Fibroblast of pulmonary artery (primary cell): ENCODE results near the gene RHBDL1.

Experiments used
- DNase-seq: peaks from one replicate; pipeline ENCODE4 v3.0.0-alpha.2; 2010; ENCODE audit warnings: low read depth
- H3K4me3 ChIP-seq: replicated peaks from 2 replicates; pipeline ENCODE4 v1.5.1; 2011; ENCODE audit warnings: low read depth, mild to moderate bottlenecking, control low read depth, low read length, moderate library complexity
- TF ChIP-seq, protein P1 (sequence below): IDR thresholded peaks from 2 replicates; pipeline ENCODE4 v1.5.1; 2011; ENCODE audit warnings: mild to moderate bottlenecking, control low read depth, low read length, inconsistent platforms; ENCODE audit errors: missing control alignments

The RHBDL1 gene

DNA sequence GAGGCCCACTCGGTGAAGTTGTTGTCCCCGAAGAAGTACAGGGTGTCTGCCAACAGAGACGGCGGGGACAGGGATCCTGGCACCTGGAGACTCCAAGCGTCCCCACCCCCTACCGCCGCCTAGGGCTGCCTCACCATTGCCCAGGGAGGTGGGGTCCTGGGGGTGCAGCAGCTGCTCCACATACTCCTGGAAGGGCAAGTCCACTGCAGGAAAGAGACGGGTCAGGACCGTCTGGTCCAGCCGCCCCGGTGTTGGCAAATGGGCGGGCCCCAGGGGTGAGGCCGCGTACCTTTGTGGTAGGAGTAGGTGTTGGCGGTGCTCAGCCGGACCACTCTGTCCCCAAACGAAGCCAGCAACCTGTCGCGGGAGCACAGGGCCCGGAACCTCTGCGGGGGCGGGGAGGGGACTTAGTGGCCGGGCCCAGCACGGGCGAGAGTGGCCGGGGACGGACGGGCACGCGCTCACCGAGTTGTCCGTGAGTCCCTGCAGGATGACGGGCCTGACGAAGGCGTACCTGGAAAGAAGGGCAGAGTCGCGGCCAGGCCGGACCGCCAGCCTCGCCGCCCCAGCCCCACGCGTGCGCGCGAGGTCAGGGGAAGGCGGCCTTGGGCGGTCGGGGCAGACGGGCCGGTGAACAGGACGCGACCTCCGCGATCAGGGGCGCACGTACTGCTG, 8.1 kb downstream of the RHBDL1 start:
- DNase-seq, result no peak
- TF ChIP-seq, protein P1, sequence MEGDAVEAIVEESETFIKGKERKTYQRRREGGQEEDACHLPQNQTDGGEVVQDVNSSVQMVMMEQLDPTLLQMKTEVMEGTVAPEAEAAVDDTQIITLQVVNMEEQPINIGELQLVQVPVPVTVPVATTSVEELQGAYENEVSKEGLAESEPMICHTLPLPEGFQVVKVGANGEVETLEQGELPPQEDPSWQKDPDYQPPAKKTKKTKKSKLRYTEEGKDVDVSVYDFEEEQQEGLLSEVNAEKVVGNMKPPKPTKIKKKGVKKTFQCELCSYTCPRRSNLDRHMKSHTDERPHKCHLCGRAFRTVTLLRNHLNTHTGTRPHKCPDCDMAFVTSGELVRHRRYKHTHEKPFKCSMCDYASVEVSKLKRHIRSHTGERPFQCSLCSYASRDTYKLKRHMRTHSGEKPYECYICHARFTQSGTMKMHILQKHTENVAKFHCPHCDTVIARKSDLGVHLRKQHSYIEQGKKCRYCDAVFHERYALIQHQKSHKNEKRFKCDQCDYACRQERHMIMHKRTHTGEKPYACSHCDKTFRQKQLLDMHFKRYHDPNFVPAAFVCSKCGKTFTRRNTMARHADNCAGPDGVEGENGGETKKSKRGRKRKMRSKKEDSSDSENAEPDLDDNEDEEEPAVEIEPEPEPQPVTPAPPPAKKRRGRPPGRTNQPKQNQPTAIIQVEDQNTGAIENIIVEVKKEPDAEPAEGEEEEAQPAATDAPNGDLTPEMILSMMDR, result no peak
- H3K4me3 ChIP-seq, result peak overlapping the region; percentile 57

GRCh38 chr16:684071-684794, 8.8 kb downstream of the RHBDL1 start, which contains the start of gene JMJD8:
JMJD8 (minus strand) TSS chr16:684334; CDS start chr16:684319, 15 bp downstream.
- H3K4me3 ChIP-seq, result peak within 1 kb of the TSS; percentile 57
- TF ChIP-seq, protein P1, result no peak
- peak; percentile 95 for DNase-seq

GRCh38 chr16:684961-685696, 9.7 kb downstream of the RHBDL1 start:
- H3K4me3 ChIP-seq, result no peak overlapping the region
- DNase-seq, result no peak
- TF ChIP-seq, protein P1, result no peak

DNA sequence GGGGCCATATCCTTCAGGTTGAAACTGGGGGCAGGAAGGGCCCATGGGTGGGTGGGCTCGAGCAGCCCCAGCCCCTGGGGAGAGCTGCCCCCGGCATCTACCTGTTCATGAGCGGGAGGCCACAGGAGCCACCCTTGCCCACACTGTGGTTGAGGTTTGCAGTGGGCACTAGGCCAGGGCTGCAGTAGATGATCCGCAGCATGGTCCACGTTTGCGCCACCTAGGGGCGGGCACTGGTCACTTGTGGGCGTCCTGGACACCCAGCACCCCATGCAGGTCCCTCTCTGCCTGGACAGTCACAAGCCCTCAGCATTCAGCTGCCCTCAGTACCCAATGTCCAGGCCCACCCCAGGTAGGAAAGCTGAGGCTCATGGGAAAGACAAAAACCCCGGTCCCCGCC, 10.5 kb downstream of the RHBDL1 start:
- no peak overlapping the region for H3K4me3 ChIP-seq
- TF ChIP-seq, protein P1, result peak; percentile 34
- DNase-seq, result peak; percentile 34

- no peak for DNase-seq
- no peak overlapping the region for H3K4me3 ChIP-seq
- TF ChIP-seq, protein P1, result no peak
These were observed 11.2 kb downstream of the RHBDL1 start for GRCh38 chr16:686459-687260.

GRCh38 chr16:687499-687898, 12.0 kb downstream of the RHBDL1 start:
- no peak for DNase-seq
- TF ChIP-seq, protein P1, result no peak
- no peak overlapping the region for H3K4me3 ChIP-seq
